ENCODE results near the gene CLIP4. TPM values are rescaled to one million over a fixed set of nuclear protein-coding genes. Genes with fewer than 3 reads are reported as not detected.

Gene CLIP4
- total RNA-seq, 1 experiment from 2014 or later: 1.2 TPM

GRCh38 chr2:29100564-29100963 is 14.7 kb upstream of the CLIP4 start:
- Mint-ChIP-seq H3K9me3 (ENCODE audit: unreplicated experiment) (peaks cover 11% of the 10 kb centered on the region), H3K27me3 (ENCODE audit: insufficient read depth, unreplicated experiment) (no peaks in the 10 kb centered on the region), H3K27ac (ENCODE audit: unreplicated experiment) (no peak overlapping the region), H3K4me1 (ENCODE audit: low read depth, unreplicated experiment) (peaks cover 7% of the 10 kb centered on the region), H3K36me3 (ENCODE audit: insufficient read depth, unreplicated experiment) (no peaks in the 10 kb centered on the region), H3K4me3 (ENCODE audit: unreplicated experiment) (no peak overlapping the region)
- no peak overlapping the region for H3K4me3 ChIP-seq (ENCODE audit: low read depth, low read length)
- H3K9me3 ChIP-seq: peaks cover 4% of the 10 kb centered on the region
- TF ChIP-seq CTCF (IDR thresholded peaks at IDR 0.05; ENCODE audit: insufficient read depth in 1 of 2, low read depth in 1 of 2, low read length in 1 of 2, severe bottlenecking in 1 of 2, unreplicated experiment in 1 of 2): no peak
- H3K27me3 ChIP-seq (replicated peaks; ENCODE audit: control insufficient read depth, insufficient read depth, low read length): no peaks in the 10 kb centered on the region
- H3K4me1 ChIP-seq: no peaks in the 10 kb centered on the region
- H3K36me3 ChIP-seq (ENCODE audit: control insufficient read depth, insufficient read depth, low read length): no peaks in the 10 kb centered on the region
- no TSS peak for BruUV-seq (replicated peaks)
- DNase-seq: no peak
- CTCF ChIA-PET: no interaction called here
- POLR2A ChIA-PET: no interaction called here
- intact Hi-C loops (cut with micrococcal nuclease; ENCODE audit: unreplicated experiment): no loop called here

- no TSS peak for BruUV-seq (replicated peaks)
- POLR2A ChIA-PET: no interaction called here
- peaks cover 11% of the 10 kb centered on the region for H3K9me3 Mint-ChIP-seq (ENCODE audit: unreplicated experiment)
- no peaks in the 10 kb centered on the region for H3K27me3 ChIP-seq (replicated peaks; ENCODE audit: control insufficient read depth, insufficient read depth, low read length)
- peaks cover 4% of the 10 kb centered on the region for H3K9me3 ChIP-seq
- H3K27me3 Mint-ChIP-seq (ENCODE audit: insufficient read depth, unreplicated experiment): no peaks in the 10 kb centered on the region
- no peak overlapping the region for H3K4me3 Mint-ChIP-seq (ENCODE audit: unreplicated experiment)
- no peak overlapping the region for H3K27ac Mint-ChIP-seq (ENCODE audit: unreplicated experiment)
- H3K4me1 ChIP-seq: no peaks in the 10 kb centered on the region
- DNase-seq: no peak
- no peak for TF ChIP-seq CTCF (IDR thresholded peaks at IDR 0.05; ENCODE audit: insufficient read depth in 1 of 2, low read depth in 1 of 2, low read length in 1 of 2, severe bottlenecking in 1 of 2, unreplicated experiment in 1 of 2)
- H3K36me3 Mint-ChIP-seq (ENCODE audit: insufficient read depth, unreplicated experiment): no peaks in the 10 kb centered on the region
- H3K4me1 Mint-ChIP-seq (ENCODE audit: low read depth, unreplicated experiment): peaks cover 7% of the 10 kb centered on the region
- H3K4me3 ChIP-seq (ENCODE audit: low read depth, low read length): no peak overlapping the region
- no peaks in the 10 kb centered on the region for H3K36me3 ChIP-seq (ENCODE audit: control insufficient read depth, insufficient read depth, low read length)
- intact Hi-C loops (cut with micrococcal nuclease; ENCODE audit: unreplicated experiment): loop anchor here (5.0 kb wide), 1 partner anchor 93 kb away; no protein-coding TSS in a partner anchor
- CTCF ChIA-PET: no interaction called here
Measured at GRCh38 chr2:29104688-29105087, 10.5 kb upstream of the CLIP4 start.

GRCh38 chr2:29105375-29105774 is 9.8 kb upstream of the CLIP4 start:
- peaks cover 7% of the 10 kb centered on the region for H3K9me3 Mint-ChIP-seq (ENCODE audit: unreplicated experiment)
- ChIA-PET CTCF (no interaction called here), POLR2A (no interaction called here)
- no peaks in the 10 kb centered on the region for H3K4me1 ChIP-seq
- no peak for DNase-seq
- no peaks in the 10 kb centered on the region for H3K27me3 Mint-ChIP-seq (ENCODE audit: insufficient read depth, unreplicated experiment)
- intact Hi-C loops (cut with micrococcal nuclease; ENCODE audit: unreplicated experiment): loop anchor here (5.0 kb wide), 1 partner anchor 92 kb away; no protein-coding TSS in a partner anchor
- H3K36me3 ChIP-seq (ENCODE audit: control insufficient read depth, insufficient read depth, low read length): no peaks in the 10 kb centered on the region
- no peak overlapping the region for H3K4me3 ChIP-seq (ENCODE audit: low read depth, low read length)
- H3K9me3 ChIP-seq: peaks cover under 1% of the 10 kb centered on the region
- no TSS peak for BruUV-seq (replicated peaks)
- no peak overlapping the region for H3K27ac Mint-ChIP-seq (ENCODE audit: unreplicated experiment)
- H3K4me3 Mint-ChIP-seq (ENCODE audit: unreplicated experiment): no peak overlapping the region
- no peaks in the 10 kb centered on the region for H3K36me3 Mint-ChIP-seq (ENCODE audit: insufficient read depth, unreplicated experiment)
- peaks cover 6% of the 10 kb centered on the region for H3K4me1 Mint-ChIP-seq (ENCODE audit: low read depth, unreplicated experiment)
- TF ChIP-seq CTCF (IDR thresholded peaks at IDR 0.05; ENCODE audit: insufficient read depth in 1 of 2, low read depth in 1 of 2, low read length in 1 of 2, severe bottlenecking in 1 of 2, unreplicated experiment in 1 of 2): no peak
- H3K27me3 ChIP-seq (replicated peaks; ENCODE audit: control insufficient read depth, insufficient read depth, low read length): no peaks in the 10 kb centered on the region

All from Caco-2 (cell line).